Measurements from ENCODE around the gene TMA7B.

DNA sequence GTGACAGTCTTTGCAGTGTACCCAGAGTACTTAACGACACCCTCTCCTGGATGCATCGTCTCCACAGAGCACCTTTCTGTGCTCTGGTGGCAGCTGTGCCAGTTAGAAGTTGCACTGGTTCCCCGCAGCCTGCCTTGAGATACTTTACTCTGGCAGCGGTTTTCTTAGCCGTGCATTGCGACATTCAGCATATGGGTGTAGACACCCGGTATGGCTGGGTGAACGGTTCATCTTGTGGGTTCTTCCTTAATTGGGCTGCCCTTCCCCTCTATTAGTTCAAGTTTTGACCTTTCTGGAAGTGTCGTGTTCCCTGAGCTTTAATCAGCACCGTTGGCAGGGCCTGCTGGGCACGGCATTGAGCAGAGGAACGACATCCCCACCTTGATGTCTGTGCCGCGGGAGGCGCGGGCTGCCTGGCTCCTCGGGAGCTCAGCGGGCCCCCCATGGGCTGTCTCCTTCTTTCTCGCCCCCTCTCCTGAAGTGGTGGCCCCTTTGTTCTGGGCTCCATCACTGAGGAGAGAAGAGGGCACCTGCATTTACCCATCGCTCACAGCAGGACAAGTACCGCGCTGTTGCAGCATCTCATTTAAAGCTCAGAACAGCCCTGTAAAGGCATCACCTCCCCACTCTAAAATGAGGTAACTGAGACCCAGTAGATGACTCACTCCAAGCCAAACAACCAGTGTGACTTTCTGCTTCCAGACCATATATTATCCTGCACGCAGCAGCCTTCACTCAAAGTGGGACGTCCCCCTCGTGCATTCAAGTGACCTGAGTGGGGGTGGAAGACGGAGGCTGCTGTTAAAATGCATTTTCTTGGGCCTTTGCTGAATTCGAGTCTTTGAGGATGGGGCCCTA is 47.9 kb downstream of the TMA7B start:
- TF ChIP-seq, protein P1, sequence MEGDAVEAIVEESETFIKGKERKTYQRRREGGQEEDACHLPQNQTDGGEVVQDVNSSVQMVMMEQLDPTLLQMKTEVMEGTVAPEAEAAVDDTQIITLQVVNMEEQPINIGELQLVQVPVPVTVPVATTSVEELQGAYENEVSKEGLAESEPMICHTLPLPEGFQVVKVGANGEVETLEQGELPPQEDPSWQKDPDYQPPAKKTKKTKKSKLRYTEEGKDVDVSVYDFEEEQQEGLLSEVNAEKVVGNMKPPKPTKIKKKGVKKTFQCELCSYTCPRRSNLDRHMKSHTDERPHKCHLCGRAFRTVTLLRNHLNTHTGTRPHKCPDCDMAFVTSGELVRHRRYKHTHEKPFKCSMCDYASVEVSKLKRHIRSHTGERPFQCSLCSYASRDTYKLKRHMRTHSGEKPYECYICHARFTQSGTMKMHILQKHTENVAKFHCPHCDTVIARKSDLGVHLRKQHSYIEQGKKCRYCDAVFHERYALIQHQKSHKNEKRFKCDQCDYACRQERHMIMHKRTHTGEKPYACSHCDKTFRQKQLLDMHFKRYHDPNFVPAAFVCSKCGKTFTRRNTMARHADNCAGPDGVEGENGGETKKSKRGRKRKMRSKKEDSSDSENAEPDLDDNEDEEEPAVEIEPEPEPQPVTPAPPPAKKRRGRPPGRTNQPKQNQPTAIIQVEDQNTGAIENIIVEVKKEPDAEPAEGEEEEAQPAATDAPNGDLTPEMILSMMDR (IDR thresholded peaks at IDR 0.05) = no peak
- TF ChIP-seq POLR2A (IDR thresholded peaks at IDR 0.05) = no peak
